Measurements from ENCODE around the gene AGPAT4. TPM values are rescaled to one million over a fixed set of nuclear protein-coding genes. Genes with fewer than 3 reads are reported as not detected.

The AGPAT4 gene
- total RNA-seq, 1 experiment from 2014 or later = 15.5 TPM

GRCh38 chr6:161143663-161144430 lies 130.0 kb downstream of the AGPAT4 start:
- POLR2A ChIA-PET = no interaction called here
- no peaks in the 10 kb centered on the region for H3K36me3 ChIP-seq (ENCODE audit: control insufficient read depth in 1 of 2, insufficient read depth in 2 of 2, low read length in 2 of 2)
- no peaks in the 10 kb centered on the region for H3K4me1 ChIP-seq (ENCODE audit: control insufficient read depth in 1 of 2, insufficient read depth in 2 of 2, low read length in 2 of 2)
- H3K4me2 ChIP-seq (ENCODE audit: low read length) = no peak overlapping the region
- H3K9me2 ChIP-seq (ENCODE audit: insufficient read depth) = no peaks in the 10 kb centered on the region
- CTCF ChIA-PET = no interaction called here
- no peak overlapping the region for H3K4me3 ChIP-seq (replicated peaks in 1 of 2; ENCODE audit: low read depth in 1 of 2, low read length in 2 of 2)
- H3K79me2 ChIP-seq (ENCODE audit: insufficient read depth, low read length) = no peaks in the 10 kb centered on the region
- TF ChIP-seq CTCF (IDR thresholded peaks at IDR 0.05 in 2 of 3, conservative IDR thresholded peaks at IDR 0.05 in 1 of 3; ENCODE audit: borderline replicate concordance in 1 of 3, insufficient read depth in 1 of 3, low read depth in 2 of 3, low read length in 2 of 3) = no peak
- no peak for TF ChIP-seq POLR2AphosphoS5 (IDR thresholded peaks at IDR 0.05; ENCODE audit: low read depth, low read length)
- TF ChIP-seq POLR2A (IDR thresholded peaks at IDR 0.05; ENCODE audit: borderline replicate concordance, extremely low read depth, insufficient read depth, insufficient read length) = no peak
- no peak for TF ChIP-seq ZNF274 (IDR thresholded peaks at IDR 0.05; ENCODE audit: low read depth, low read length)
- no peak for TF ChIP-seq YY1 (IDR thresholded peaks at IDR 0.05; ENCODE audit: extremely low read depth, insufficient replicate concordance, low read depth, low read length)
- no peak for TF ChIP-seq MAX (IDR thresholded peaks at IDR 0.05)
- no peak for TF ChIP-seq FOSL1 (IDR thresholded peaks at IDR 0.05; ENCODE audit: low read depth)
- no peak for TF ChIP-seq ZFX (IDR thresholded peaks at IDR 0.05)
- no peak for TF ChIP-seq EZH2 (IDR thresholded peaks at IDR 0.05)
- TF ChIP-seq EZH2phosphoT487 (IDR thresholded peaks at IDR 0.05; ENCODE audit: borderline replicate concordance) = no peak
- no peak for TF ChIP-seq CBX3 (IDR thresholded peaks at IDR 0.05; ENCODE audit: low read depth)
- TF ChIP-seq TCF7L2 (IDR thresholded peaks at IDR 0.05; ENCODE audit: borderline replicate concordance, extremely low read depth, insufficient read depth, insufficient read length) = no peak
- no peak for TF ChIP-seq CEBPB (IDR thresholded peaks at IDR 0.05; ENCODE audit: low read depth)
- no peak for TF ChIP-seq EGR1 (IDR thresholded peaks at IDR 0.05; ENCODE audit: low read depth)
- no peak overlapping the region for H3K27ac ChIP-seq (ENCODE audit: low read depth, low read length)
- RAD21 ChIA-PET (ENCODE audit: low non-redundant PET in 1 of 2, low total read pairs in 2 of 2, uncharacterized antibody in 2 of 2, unreplicated experiment in 2 of 2) = no interaction called here
- no peaks in the 10 kb centered on the region for H3K27me3 ChIP-seq (ENCODE audit: insufficient read depth, low read length)
- no TSS peak for BruUV-seq (replicated peaks)
- ATAC-seq = no peak
- intact Hi-C loops (cut with micrococcal nuclease) = no loop called here
- H2AFZ ChIP-seq (ENCODE audit: low read depth, low read length, poor library complexity, severe bottlenecking) = no peak overlapping the region
- no peaks in the 10 kb centered on the region for H4K20me1 ChIP-seq (ENCODE audit: insufficient read depth)
- no peak for DNase-seq (ENCODE audit: low read depth, low spot score)
- H3K9ac ChIP-seq (ENCODE audit: low read length) = no peak overlapping the region
- no peaks in the 10 kb centered on the region for H3K9me3 ChIP-seq (ENCODE audit: control insufficient read depth in 1 of 2, insufficient read depth in 1 of 2, low read depth in 1 of 2, low read length in 2 of 2)

All from HCT116 (cell line).